ENCODE results near the gene ASAH2.
A peak's percentile ranks its signal among the peaks of the same experiment; 100 is the strongest.
"Not testable (repeated sequence)": the region's sequence is repeated elsewhere in the genome, so short reads cannot be mapped to it uniquely, and the experiment has no call there.

Gene ASAH2

DNA sequence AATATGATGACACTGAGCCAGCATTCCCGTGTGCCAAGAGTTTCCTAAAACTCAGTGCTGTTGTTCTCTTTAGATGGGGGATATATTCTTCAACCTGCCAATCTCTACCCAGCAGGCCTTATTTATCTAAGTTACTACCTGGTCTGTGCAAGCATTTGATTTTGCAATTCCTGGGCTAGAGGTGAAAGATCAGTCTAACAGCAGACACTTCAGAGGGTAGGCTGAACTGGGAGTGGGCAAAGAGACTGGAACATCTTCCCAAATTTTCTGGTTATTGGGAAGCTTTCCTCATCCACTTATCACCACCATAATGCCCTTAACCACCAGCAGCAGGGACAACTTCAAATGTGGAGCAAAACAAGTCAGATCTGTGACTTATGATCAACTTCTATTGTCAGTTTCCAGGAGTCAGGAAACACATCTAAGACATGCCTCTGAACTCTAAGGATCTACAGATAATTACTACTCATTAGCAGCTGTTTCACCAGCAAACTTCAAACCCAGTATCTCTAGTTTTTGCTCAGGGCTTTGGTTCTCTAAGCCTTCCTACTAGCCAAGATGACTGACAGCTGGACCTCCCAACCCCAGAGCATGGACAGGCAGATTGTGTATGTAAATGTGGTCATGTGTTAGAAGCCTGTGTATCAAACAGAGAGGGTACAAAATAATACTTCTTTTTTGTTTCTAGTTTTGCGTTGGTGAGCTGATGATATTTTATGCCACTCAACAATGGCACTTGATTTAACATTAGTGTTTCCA lies 1.0 kb downstream of the ASAH2 start:
- DNase-seq: no peak

DNA sequence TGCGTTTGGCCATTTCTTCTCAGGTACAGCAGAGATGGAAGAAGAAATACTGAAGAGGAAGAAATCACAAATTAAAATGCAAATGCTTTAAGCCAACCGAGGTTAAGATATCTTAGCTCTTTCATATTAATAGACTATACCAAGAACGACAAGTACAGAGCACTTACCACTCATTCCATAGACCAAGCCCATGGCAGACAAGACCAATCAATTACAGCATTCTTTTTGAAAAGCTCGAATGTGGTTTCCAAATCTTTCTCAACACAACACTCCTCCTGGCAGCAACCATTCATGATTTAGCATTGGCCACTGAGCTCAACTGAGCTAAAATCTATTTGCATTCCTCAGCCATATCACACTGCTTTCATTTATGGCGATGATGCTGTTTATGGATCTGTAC lies 2.7 kb downstream of the ASAH2 start:
- DNase-seq: no peak

DNA sequence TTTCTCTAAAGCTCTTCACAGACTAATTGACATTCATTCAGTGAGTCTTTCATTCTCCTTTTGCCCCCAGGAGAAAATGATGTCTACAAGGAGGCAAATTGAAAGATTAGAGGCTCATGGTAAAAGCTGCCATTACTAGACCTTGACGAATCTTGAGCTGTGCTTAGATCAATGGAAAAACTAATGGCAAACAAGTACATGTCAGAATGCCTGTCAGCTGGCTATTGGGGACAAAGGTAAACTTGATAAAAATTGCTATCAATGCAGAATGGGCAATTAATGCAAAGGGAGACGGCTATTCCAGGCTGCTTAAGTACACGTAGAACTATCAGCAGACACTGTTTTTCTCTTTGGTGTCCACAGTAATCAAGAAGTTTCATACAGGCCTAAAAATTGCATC lies 3.3 kb downstream of the ASAH2 start:
- no peak for DNase-seq

DNA sequence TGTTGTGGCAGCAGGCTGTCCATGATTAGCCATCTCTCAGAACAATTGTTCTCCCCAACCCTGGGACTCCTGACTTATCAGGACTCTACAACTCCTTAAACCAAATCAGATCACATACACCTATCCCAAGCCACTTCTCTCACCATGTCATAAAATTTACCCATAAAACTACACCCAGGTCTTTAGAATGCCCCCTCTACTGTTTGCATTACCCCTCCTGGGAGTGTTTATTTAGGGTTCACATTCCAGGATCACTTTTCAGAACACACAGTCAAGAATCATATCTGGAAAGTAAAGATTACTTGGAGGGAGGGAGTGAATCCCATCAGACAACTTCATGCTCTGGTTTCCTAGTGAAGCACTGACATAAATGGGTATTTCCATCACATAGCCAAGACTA lies 7.1 kb downstream of the ASAH2 start:
- DNase-seq: no peak

DNA sequence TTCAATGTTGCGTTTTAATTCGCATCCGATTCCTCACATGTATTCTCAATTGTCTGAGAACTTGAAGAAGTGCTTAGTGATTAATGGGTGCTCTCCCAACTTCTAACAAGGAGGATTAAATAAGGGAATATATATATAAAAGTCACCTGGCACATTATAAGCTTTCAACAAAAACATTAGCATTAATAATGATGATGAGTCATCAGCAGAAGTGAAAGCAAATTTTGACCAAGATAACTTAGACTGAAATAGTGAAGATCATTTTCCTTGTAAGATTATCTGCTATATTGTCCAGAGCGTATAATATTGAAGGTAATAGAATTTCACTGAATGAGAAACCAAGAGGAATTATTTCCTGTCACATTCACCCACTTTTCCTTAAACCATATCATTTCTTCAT lies 8.5 kb downstream of the ASAH2 start:
- no peak for DNase-seq

DNA sequence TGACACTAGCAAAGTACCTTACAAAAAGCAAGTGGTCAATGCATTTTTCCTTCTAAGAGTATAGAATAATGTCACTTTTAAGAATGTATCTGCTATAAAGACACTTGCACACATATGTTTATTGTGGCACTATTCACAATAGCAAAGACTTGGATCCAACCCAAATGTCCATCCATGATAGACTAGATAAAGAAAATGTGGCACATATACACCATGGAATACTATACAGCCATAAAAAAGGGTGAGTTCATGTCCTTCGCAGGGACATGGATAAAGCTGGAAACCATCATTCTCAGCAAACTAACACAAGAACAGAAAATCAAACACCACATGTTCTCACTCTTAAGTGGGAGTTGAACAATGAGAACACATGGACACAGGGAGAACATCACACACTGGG lies 9.8 kb downstream of the ASAH2 start:
- not testable (repeated sequence) for DNase-seq

DNA sequence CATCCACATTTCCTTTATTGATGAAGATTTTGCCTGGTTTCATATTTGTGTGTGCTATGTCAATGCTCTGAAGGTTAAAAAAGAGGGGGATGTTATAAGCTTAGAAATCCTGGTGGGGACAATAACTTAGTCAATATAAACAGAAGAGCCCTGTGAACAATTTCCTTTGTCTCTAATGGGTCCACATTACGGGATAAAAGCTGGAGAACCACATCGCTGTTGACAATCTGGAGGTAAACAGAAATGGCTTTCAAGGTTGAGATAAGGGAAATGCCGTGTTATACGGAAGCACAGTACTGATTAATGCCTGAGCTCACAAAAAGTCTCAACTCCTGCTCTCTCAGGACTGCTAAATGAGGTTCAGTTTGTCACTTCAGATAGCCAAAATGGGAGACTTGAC lies 16.8 kb downstream of the ASAH2 start:
- no peak for DNase-seq

DNA sequence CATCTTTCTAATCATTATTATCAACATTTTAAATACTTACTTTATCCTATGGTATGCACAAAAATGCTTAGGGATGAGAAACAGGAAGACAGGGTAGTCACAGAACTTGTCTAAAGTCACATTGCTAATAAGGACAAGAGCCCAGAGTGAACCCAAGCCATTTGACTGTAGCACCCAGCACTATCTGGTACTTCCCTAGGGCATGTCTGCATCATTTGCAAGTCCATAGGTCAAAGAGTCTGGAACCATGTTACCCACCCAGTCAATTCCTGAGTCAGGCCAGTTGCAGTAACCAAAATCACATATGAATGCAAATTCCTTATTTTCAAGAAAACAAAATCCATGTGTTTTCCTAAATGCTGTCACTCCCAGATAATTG lies 19.1 kb downstream of the ASAH2 start:
- DNase-seq: no peak

DNA sequence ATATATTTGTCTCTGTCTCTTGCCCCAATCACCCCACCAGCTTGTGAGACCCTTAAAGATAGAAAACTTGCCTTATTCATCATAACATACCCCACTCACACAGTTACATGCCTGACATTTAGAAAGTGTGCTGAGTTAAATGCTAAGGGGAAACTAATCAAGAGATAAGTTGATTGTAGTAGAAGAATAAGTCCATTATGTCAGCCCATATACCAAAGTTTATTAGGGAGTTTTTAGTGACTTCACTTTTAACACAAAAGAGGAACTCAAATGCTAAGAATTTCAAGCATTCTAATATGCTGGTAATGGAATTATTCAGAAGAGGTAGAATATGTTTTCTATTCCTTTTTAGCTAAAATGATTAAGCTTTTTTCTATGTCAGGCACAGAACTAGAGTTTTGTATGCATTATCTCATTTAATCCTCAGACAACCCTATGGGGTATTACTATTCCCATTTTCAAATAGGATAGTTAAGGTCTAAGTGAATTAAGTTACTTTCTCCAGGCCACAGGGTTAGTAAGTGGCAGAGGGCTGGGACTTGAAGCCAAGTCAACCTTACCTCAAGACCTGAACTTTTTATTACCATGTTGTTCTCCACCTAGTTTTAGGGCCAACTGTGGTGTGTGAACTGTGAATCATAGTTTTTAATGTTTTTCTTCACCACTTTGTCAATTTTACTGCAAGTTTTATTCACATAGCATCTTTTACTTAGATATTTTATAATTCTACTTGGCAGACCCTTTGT lies 19.6 kb downstream of the ASAH2 start:
- no peak for DNase-seq

DNA sequence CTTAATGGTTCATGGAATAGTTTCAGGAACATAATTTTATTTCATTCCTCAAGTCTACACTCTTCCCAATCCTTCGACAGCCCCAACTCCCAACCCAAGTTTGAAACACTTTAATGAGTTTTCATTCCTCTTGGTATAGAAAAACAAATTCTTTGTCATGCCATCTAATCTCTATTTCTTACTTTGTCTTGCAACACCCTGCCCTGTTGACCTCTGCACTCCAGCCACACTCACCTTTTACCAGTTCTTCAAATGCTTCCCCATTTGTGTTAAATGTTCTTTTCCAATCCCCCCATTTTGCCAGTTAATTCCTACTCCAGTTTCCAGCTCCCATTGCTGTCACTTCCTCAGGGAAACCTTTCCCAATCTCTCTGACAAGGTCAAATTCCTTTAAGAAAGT lies 21.9 kb downstream of the ASAH2 start:
- no peak for DNase-seq

DNA sequence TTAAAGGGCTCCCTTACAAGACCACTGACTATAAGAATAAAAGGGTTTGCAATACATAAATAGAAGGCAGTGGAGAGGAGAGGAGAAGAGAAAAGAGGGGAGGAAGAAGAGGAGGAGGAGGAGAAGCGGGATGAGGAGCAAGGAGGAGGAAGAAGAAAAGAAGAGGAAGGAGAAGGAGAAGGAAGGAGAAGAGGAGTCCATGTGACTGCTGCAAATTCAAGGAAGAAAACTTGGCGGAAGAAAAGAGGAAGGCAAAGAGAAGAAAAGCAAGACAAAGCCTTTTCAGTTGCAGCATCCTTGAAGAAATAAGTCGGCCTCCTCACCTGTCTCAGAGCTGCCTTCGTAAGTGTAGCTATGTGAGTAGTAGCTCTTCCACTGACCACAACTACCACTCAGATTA lies 22.6 kb downstream of the ASAH2 start:
- DNase-seq: no peak

DNA sequence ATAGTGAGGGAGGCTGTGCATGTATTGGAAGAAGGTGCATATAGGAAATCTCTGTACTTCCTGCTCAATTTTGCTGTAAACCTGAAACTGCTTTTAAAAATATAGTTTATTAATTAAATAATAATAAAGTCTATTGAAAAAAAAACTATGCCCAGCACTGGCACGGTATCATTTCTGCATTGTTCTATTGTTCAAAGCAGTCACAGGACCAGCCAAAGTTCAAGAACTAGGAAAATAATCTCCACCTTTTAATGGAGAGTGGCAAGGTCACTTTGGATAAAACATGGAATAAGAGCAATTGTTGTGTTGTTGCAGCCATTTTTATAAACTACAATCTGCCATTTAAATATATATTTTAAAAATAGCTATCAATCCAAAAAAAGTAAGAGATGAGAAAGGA lies 24.7 kb downstream of the ASAH2 start:
- DNase-seq: no peak

DNA sequence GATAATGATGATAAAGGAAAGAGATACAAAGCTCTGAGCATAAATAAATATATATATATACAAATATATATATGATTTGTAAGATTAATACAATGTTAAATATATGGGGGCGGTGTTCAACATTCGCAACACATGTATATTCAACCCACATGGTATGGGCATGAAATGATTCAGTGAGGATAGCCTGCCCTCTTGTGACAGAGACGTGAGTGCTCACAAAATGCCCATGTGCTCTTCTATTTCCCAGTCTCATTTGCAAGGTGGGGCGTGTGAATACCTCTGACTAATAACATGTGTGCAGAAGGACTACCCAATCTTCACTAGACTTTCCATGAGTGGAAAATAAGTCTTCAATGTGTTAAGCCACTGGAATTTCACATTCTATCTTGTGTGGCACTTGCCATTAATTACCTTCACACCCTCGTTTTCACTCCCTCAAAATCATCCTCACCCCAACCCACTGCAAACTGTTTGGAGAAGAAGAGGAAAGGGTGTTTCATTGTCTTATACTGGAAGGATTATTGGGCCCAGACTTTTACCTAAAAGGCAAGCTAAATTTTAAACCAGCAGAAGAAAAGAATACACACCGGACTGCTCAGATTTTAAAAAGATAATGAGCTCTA lies 26.9 kb downstream of the ASAH2 start:
- peak; percentile 12 for DNase-seq

DNA sequence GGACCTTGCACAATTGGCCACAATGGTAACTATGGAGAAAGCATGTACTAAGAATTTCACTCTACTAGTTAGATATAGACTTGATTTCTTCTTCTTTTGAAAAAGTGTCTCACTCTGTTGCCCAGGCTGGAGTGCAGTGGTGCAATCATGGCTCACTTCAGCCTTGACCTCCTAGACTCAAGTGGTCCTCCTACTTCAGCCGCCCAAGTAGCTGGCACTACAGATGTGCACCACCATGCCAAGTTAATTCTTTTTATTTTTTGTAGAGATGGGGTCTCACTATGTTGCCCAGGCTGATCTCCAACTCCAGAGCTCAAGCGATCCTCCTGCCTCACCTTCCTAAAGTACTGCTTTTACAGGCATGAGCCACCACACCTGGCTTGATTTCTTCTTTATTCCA lies 29.1 kb downstream of the ASAH2 start:
- DNase-seq: no peak

DNA sequence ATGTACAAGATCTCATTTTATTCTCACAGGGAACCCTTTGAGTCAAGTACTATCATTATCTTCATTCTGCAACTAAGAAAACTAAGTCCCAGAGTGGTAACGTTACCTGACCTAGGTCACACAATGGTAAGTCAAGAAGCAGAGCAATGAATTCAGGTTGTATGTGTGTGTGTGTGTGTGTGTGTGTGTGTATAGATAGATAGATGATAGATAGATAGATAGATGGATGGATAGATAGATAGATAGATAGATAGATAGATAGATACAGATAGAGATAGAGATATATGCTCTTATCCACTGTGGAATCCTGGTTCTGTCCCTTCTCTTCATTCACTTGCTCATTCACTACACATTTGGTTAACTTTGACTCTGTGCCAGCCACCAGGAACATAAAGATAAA lies 29.8 kb downstream of the ASAH2 start:
- DNase-seq: no peak

DNA sequence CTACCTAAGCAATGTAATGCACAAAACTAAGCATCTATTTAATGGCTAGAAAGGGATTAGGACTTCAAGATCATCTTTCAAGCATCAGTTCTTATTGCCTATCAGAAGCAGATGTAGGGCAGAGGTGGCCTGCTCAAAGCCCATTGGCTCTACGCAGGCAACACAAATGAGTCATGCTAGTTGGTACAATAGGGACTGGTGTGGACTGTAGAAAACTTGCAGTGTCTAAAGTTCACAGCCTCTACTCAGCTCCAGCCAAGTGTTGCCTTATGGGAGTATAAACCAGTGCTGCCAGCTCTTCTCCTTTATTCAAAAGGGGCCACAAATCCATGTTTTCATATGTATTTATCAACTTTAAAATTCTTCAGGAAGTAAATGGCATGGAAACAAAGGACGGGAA lies 31.7 kb downstream of the ASAH2 start:
- DNase-seq: no peak

DNA sequence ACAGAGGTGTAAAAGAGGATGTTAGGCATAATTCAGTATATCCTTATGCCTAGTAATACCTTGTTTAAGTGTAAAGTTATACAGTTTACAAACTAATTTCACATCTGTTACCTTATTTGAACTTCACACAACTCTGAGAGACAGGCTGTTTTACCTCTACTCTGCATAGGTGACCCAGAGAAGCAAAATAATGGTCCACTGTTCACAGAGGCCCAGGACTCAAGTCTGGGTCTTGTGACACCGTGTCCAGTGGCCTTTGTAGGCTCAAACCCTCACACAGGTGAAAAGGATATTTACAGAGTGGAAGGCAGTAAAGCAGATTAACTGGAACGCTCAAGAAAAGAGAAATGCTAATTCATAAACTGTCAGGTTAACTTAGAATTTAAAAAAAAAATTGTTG lies 32.1 kb downstream of the ASAH2 start:
- DNase-seq: no peak

DNA sequence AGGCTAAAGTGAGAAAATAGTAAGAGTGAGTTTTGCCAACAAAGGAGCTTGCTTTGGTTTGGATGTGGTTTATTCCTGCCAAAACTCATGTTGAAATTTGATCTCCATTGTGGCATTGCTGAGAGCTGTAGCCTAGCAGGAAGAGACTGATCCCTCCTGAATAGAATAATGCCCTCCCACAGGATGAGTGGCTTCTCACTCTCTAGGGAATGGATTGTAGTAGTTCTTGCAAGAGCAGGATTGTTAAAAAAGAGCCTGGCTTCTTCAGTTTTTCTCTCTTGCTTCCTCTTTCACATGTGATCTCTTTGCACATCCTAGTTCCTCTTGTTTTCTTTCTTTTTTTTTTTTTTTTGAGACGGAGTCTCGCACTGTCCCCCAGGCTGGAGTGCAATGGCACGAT lies 34.4 kb downstream of the ASAH2 start:
- no peak for DNase-seq

DNA sequence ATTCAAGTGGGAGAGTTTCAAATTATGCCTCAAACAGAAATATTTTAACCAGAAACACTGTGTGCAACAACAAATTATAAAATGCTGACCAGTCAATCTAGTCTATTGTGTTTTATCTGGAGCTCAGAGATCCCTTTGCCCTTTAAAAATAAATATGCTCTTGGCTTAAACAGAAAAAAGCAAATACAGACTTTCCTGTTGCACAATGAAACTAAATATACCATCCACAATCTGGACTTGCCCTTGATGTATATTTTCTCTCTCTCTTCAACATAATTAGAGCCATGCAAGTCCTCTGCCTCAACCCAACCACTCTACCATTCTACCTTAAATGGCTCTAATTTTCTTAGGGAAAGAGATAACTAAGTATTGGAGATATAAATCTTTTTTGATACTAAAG lies 34.9 kb downstream of the ASAH2 start:
- DNase-seq: no peak

DNA sequence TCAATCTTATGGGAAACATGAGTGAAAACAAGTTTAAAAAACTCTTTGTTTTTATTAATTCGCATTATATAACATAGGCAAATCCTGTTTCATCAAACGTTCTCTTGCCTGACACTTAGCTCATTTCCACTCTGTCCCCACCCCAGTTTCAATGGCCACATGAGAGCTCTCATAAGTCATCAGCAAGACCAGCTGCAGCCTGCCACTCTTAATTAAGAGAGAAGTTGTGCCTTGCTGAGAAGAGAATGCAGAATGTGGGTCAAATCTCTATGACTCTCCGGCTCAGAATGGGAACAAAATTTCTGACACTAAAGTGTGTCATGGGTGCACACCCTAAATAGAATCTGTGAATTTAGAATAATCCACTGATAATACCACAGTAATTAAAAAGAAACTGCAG lies 39.6 kb downstream of the ASAH2 start:
- DNase-seq: no peak

DNA sequence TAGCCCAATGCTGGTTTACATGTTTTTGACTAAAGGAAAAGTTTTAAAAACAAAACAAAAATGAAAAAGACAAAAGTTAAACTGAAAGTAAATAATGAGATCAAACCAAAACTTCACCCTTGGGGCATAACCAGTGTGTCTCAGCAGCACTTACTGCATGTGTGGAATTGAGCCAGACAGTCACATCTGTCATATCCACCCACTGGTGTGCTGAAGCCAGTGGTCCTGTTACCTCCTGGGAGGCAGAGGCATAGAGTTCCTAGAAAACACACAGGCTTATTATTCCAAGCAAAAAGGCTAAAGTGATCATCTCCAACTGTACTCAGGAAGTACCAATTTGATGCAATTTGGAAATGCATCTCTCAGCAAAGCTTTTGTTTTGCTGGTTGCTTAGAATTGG lies 40.4 kb downstream of the ASAH2 start:
- no peak for DNase-seq
